Measurements from ENCODE around the gene IKZF1.

IKZF1 gene

DNA sequence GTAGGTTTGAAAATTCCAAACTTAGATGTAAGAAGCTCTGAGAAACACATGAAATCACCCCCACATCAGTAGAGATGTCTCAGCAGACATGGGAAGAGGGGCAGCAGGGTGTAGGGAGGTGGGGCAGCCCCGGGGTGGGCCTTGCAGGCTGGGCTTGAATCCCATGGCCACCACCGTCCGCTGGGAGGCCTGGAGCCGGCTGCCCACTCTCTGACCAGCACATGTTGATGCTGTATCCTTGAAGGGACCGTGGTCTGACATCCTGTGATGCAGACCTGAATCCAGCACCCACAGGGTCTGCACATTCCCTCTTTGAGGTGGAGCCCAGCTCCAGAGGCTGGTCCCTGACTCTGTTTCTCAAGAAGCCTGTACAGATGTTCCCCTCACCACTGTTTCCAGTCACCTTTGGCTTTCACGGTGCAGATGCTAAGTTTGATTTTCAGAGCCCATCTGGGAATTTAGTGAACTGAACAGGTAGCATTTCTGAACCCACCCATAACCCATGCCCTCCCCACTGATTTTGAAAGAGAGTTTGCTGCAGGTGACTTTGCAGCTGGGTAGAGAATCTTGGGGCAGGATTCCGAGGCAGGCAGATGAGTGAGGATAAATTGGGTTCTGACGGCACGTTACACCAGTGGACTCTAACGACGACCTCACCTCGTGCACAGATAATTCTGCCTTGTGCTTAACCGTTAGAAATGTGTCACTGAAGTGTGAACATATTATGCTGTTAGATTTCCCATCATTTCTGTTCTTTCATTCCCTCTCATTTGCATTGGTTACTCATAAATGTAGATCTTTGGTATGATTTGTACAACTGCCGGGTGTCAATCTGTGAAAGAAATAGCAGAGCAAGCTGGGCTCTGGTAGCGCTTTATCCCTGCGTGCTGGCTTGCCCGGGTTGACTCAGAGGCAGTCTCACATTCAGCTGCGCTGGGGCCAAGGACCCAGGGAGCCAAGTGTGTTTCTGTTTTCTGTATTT, 45.7 kb downstream of the IKZF1 start:
- Histone ChIP-seq H3K9ac (ENCODE audit: insufficient read length) (no peak overlapping the region), H3K27ac (no peak overlapping the region), H3K4me3 (no peak overlapping the region), H3K36me3 (ENCODE audit: insufficient read depth, low read length) (no peaks in the 10 kb centered on the region), H3K9me3 (ENCODE audit: low read depth, low read length) (no peaks in the 10 kb centered on the region)
- DNase-seq (ENCODE audit: low read depth, low spot score), result no peak
- TF ChIP-seq FOXP2 (optimal IDR thresholded peaks at IDR 0.05; ENCODE audit: control extremely low read depth, extremely low read length, insufficient read depth), result no peak
- no peak for TF ChIP-seq POLR2AphosphoS5 (IDR thresholded peaks at IDR 0.05; ENCODE audit: borderline replicate concordance, low read depth, low read length)
- no peak for TF ChIP-seq EZH2 (IDR thresholded peaks at IDR 0.05)

DNA sequence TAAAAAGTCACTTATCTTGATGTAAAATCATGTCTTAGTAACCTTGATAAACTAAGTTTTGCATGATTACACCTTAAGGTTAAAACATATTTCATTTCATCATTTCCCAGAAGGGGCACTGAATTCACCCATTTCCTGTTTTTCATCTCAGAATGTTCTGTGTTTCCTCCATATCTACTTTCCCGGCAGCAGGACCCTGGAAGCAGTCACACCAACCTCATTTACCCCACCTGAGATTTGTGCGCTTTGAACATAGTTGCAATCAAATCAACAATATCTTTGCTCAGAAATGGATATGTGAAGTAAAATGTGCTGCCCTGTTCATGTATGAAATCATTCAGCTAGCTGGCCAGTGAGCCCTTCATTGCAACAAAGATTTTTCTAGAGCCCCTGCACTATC, 46.8 kb downstream of the IKZF1 start:
- Histone ChIP-seq H3K4me3 (no peak overlapping the region), H3K9me3 (ENCODE audit: low read depth, low read length) (no peaks in the 10 kb centered on the region), H3K27ac (no peak overlapping the region), H3K9ac (ENCODE audit: insufficient read length) (no peak overlapping the region), H3K36me3 (ENCODE audit: insufficient read depth, low read length) (no peaks in the 10 kb centered on the region)
- no peak for DNase-seq (ENCODE audit: low read depth, low spot score)
- TF ChIP-seq POLR2AphosphoS5 (IDR thresholded peaks at IDR 0.05; ENCODE audit: borderline replicate concordance, low read depth, low read length) (no peak), EZH2 (IDR thresholded peaks at IDR 0.05) (no peak), FOXP2 (optimal IDR thresholded peaks at IDR 0.05; ENCODE audit: control extremely low read depth, extremely low read length, insufficient read depth) (no peak)

DNA sequence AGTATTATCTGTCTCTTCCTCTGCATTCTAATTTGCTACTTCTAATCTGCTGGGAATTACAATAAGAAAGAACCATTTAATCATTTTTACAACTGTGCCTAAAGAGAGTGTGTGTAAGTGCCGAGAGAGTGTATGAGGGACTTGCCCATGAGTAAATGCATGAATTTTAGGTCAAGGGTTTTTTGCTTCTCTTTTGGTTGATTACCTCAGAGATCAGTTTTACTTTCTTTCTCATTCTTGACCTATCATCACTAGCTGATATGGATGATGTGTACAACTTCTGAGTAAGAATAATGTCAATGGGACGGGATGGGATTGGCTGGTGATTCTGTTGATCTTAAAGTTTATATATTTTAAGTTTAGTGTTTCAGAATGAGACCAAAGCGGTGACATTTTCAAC, 47.8 kb downstream of the IKZF1 start:
- H3K9me3 ChIP-seq (ENCODE audit: low read depth, low read length), result no peaks in the 10 kb centered on the region
- no peaks in the 10 kb centered on the region for H3K36me3 ChIP-seq (ENCODE audit: insufficient read depth, low read length)
- no peak overlapping the region for H3K9ac ChIP-seq (ENCODE audit: insufficient read length)
- no peak overlapping the region for H3K4me3 ChIP-seq
- no peak for TF ChIP-seq POLR2AphosphoS5 (IDR thresholded peaks at IDR 0.05; ENCODE audit: borderline replicate concordance, low read depth, low read length)
- DNase-seq (ENCODE audit: low read depth, low spot score), result no peak
- H3K27ac ChIP-seq, result no peak overlapping the region

DNA sequence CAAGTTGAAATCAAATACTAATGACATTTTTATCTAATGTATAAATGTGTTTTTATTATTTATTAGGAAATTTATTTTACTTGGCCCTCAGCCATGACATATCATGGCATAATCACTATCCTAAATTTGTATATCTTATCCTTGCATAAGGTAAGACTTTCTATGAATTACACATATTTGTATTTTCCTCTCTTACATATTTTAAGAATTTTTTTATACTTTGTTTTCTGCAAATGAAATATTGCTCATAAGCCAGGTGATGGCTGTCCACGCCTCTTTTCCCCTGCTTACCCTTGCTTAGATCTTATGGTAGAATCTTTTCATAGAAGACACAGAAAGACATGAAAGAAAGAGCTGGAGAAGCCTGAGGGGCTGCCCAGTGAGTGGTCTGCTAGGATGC, 48.2 kb downstream of the IKZF1 start:
- H3K9me3 ChIP-seq (ENCODE audit: low read depth, low read length), result no peaks in the 10 kb centered on the region
- DNase-seq (ENCODE audit: low read depth, low spot score), result no peak
- H3K36me3 ChIP-seq (ENCODE audit: insufficient read depth, low read length), result no peaks in the 10 kb centered on the region
- H3K27ac ChIP-seq, result no peak overlapping the region
- H3K4me3 ChIP-seq, result no peak overlapping the region
- H3K9ac ChIP-seq (ENCODE audit: insufficient read length), result no peak overlapping the region
- TF ChIP-seq FOXP2 (optimal IDR thresholded peaks at IDR 0.05; ENCODE audit: control extremely low read depth, extremely low read length, insufficient read depth), result no peak
- no peak for TF ChIP-seq POLR2AphosphoS5 (IDR thresholded peaks at IDR 0.05; ENCODE audit: borderline replicate concordance, low read depth, low read length)
- no peak for TF ChIP-seq EZH2 (IDR thresholded peaks at IDR 0.05)

DNA sequence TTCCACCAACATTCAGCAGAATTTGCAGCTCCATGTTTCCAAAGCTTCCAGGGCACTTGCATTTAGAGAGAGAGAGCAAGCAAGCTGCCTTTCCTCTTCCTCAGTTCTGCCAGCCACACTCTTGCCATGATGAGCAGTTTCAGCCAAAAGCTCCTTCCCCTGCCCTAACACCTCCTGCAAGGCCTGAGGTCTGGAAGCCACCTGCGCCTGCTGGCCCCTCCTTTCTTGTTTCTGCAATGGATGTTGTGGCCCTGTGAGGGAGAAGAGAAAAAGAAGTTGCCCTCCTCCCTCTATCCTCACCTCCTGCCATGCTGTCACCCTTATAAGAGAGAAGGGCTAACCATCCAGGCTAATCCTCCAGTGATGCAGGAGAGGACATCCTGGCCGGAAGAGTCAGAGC, 48.7 kb downstream of the IKZF1 start:
- no peaks in the 10 kb centered on the region for H3K9me3 ChIP-seq (ENCODE audit: low read depth, low read length)
- no peak overlapping the region for H3K27ac ChIP-seq
- H3K9ac ChIP-seq (ENCODE audit: insufficient read length), result no peak overlapping the region
- H3K4me3 ChIP-seq, result no peak overlapping the region
- H3K36me3 ChIP-seq (ENCODE audit: insufficient read depth, low read length), result no peaks in the 10 kb centered on the region
- no peak for DNase-seq (ENCODE audit: low read depth, low spot score)
- TF ChIP-seq FOXP2 (optimal IDR thresholded peaks at IDR 0.05; ENCODE audit: control extremely low read depth, extremely low read length, insufficient read depth) (no peak), POLR2AphosphoS5 (IDR thresholded peaks at IDR 0.05; ENCODE audit: borderline replicate concordance, low read depth, low read length) (no peak), EZH2 (IDR thresholded peaks at IDR 0.05) (no peak)

DNA sequence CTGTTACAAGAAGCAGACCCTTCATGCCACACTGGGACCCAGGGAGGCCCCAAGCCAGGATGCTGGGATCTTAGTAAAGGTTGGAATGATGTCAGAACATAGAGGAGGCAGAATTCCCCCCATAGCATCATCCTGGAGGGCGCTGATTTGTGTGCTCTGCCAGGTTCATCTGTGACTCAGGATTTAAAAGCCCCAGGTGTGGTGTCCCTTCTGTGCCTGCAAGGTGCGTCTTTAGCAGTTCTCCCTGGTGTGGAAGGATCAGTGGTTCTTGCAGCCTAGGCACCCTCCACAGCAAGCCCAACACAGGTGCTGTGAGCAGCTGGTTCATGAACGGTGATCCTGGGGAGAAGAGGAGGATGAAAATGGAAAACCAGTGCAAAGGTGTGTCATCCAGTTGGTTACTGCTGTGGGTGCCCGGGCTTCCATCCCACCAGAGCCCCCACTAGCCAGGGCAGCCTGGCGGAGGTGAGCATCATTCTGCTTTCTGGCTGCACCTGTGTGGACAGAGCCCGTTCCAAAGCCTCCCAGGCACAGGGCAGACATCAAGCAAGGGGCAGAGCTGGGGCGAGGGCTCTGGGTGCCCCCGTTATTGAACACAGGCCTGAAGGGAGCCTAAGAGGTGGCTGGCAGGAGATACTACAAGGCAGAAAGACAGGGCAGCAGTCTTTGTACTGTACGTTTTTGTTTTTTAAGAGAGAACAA, 49.5 kb downstream of the IKZF1 start:
- no peak for DNase-seq (ENCODE audit: low read depth, low spot score)
- TF ChIP-seq POLR2AphosphoS5 (IDR thresholded peaks at IDR 0.05; ENCODE audit: borderline replicate concordance, low read depth, low read length) (no peak), EZH2 (IDR thresholded peaks at IDR 0.05) (no peak), FOXP2 (optimal IDR thresholded peaks at IDR 0.05; ENCODE audit: control extremely low read depth, extremely low read length, insufficient read depth) (no peak)
- H3K9ac ChIP-seq (ENCODE audit: insufficient read length), result no peak overlapping the region
- no peak overlapping the region for H3K27ac ChIP-seq
- no peaks in the 10 kb centered on the region for H3K9me3 ChIP-seq (ENCODE audit: low read depth, low read length)
- no peak overlapping the region for H3K4me3 ChIP-seq
- H3K36me3 ChIP-seq (ENCODE audit: insufficient read depth, low read length), result no peaks in the 10 kb centered on the region

DNA sequence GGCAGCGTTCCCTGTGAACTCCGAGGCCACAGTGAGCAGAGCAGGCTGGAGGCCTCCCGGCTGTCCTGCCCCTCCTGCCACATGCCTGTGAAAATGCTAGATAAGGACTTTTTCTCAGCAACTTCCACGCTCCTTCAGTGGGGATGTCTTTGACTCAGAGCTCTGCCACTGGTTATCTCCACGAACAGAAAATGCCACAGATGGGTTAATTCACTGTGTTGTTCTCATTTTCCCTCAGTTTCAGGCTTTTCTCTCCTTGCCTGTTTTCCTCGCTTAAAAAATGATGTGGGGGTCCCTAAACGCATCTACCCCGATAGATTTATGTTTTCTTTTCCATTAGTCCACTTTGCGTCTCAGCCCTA, 51.3 kb downstream of the IKZF1 start:
- Histone ChIP-seq H3K36me3 (ENCODE audit: insufficient read depth, low read length) (no peaks in the 10 kb centered on the region), H3K4me3 (no peak overlapping the region), H3K9ac (ENCODE audit: insufficient read length) (no peak overlapping the region), H3K27ac (no peak overlapping the region), H3K9me3 (ENCODE audit: low read depth, low read length) (no peaks in the 10 kb centered on the region)
- TF ChIP-seq POLR2AphosphoS5 (IDR thresholded peaks at IDR 0.05; ENCODE audit: borderline replicate concordance, low read depth, low read length), result no peak
- TF ChIP-seq FOXP2 (optimal IDR thresholded peaks at IDR 0.05; ENCODE audit: control extremely low read depth, extremely low read length, insufficient read depth), result no peak
- TF ChIP-seq EZH2 (IDR thresholded peaks at IDR 0.05), result no peak
- no peak for DNase-seq (ENCODE audit: low read depth, low spot score)

DNA sequence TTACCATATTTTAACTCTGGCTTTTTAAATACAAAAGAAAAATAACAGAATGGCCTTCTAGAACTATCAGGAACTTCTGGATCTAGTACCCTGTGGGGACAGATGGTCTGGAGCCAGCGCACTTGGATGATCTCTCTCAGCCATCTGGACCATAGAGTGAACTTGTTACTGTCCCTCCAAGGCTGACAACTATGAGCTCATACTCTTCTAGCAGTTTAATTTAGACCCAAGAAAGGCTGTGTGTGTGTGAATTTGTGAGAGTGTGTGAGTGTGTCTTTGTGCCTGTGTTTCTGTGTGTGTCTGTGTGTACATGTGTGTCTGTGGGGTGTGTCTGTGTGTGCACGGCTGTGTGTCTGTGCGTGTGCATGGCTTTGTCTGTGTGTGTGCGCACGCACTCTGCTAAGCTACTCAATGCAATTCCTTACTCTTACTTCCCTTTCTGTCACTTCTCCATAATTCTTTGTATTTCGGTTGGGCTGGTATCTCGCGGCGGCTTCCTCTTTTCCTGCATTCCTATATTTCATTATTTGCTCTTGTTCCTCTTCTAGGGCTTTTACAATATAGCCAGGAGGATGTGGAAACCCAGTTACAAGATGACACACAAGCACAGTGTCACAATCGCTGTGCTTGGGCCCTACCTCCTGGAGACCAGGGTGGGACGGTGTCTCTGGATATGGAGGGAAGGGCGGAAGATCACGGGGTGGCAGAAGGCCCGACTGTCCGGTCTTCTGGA, 51.9 kb downstream of the IKZF1 start:
- Histone ChIP-seq H3K9ac (ENCODE audit: insufficient read length) (no peak overlapping the region), H3K4me3 (no peak overlapping the region), H3K27ac (no peak overlapping the region), H3K9me3 (ENCODE audit: low read depth, low read length) (no peaks in the 10 kb centered on the region), H3K36me3 (ENCODE audit: insufficient read depth, low read length) (no peaks in the 10 kb centered on the region)
- TF ChIP-seq POLR2AphosphoS5 (IDR thresholded peaks at IDR 0.05; ENCODE audit: borderline replicate concordance, low read depth, low read length), result no peak
- no peak for TF ChIP-seq FOXP2 (optimal IDR thresholded peaks at IDR 0.05; ENCODE audit: control extremely low read depth, extremely low read length, insufficient read depth)
- TF ChIP-seq EZH2 (IDR thresholded peaks at IDR 0.05), result no peak
- DNase-seq (ENCODE audit: low read depth, low spot score), result no peak
